HCT116 (cell line): ENCODE data around the gene DAAM2. TPM values are rescaled to one million over a fixed set of nuclear protein-coding genes. Genes with fewer than 3 reads are reported as not detected.

Source experiments
- ATAC-seq: fragments of 200-7000 bp; cut with Tn5 transposase; 2 replicates; pipeline ENCODE4 v1.9.1; 2020; ENCODE audit warnings: mild to moderate bottlenecking, moderate library complexity
- BruUV-seq: library from RNA; stranded (reverse); fragments of 400-500 nt; replicated peaks from 2 replicates; lab custom pipeline; 2021; lab: Mats Ljungman, UMichigan
- CTCF ChIA-PET: fragments of 300-600 bp; sonication (Branson Sonifier 250); formaldehyde crosslinking; loops from one replicate; lab custom pipeline; 2021; ENCODE audit warnings: antibody characterized with exemption; lab: Charles Lee
- POLR2A ChIA-PET: fragments of 300-600, 350-600 bp; sonication (Branson Sonifier 250); formaldehyde crosslinking; loops from one replicate; lab custom pipeline; 2021; ENCODE audit warnings: antibody characterized with exemption; lab: Charles Lee
- RAD21 ChIA-PET, 2 experiments: fragments of 300-600 bp; sonication (Branson Sonifier 250); formaldehyde crosslinking; loops; one replicate each; lab custom pipeline; 2023; ENCODE audit warnings: low total read pairs in 2 of 2; ENCODE audit not compliant: uncharacterized antibody in 2 of 2, unreplicated experiment in 2 of 2, low non-redundant PET in 1 of 2; lab: Charles Lee
- DNase-seq: peaks from one replicate; pipeline ENCODE4 v3.0.0-alpha.2; 2010; ENCODE audit warnings: low read depth, low spot score
- H2AFZ ChIP-seq: fragments of 200-600 bp; shearing (Covaris generic), sonication (generic); 2 replicates; pipeline ENCODE4 v1.6.1; 2017; ENCODE audit warnings: low read depth, mixed run types, mixed read lengths, antibody characterized with exemption, low read length; ENCODE audit not compliant: poor library complexity, severe bottlenecking
- H3K27ac ChIP-seq: 2 replicates; pipeline ENCODE4 v1.5.1; 2012; ENCODE audit warnings: low read depth, low read length
- H3K27me3 ChIP-seq: fragments of 200-600 bp; sonication (generic); 2 replicates; pipeline ENCODE4 v1.6.1; 2016; ENCODE audit warnings: mixed run types, low read length, mixed read lengths; ENCODE audit not compliant: insufficient read depth
- H3K36me3 ChIP-seq, 2 experiments: fragments of 200-500 bp in 1 of 2; fragments of 200-600 bp in 1 of 2; sonication (Bioruptor generic) in 1 of 2; sonication (generic) in 1 of 2; 2 replicates each; pipeline versions ENCODE4 v1.5.1 to v1.6.1; 2014 to 2016; ENCODE audit warnings: low read length in 2 of 2, inconsistent platforms in 1 of 2, mixed read lengths in 1 of 2, mixed run types in 1 of 2; ENCODE audit not compliant: insufficient read depth in 2 of 2, control insufficient read depth in 1 of 2
- H3K4me1 ChIP-seq, 2 experiments: fragments of 200-600 bp in 1 of 2; sonication (generic) in 1 of 2; 2 replicates each; pipeline versions ENCODE4 v1.5.1 to v1.6.1; 2012 to 2017; ENCODE audit warnings: low read length in 2 of 2, inconsistent platforms in 1 of 2, mild to moderate bottlenecking in 1 of 2, mixed read lengths in 1 of 2, mixed run types in 1 of 2, moderate library complexity in 1 of 2; ENCODE audit not compliant: insufficient read depth in 2 of 2, control insufficient read depth in 1 of 2
- H3K4me2 ChIP-seq: fragments of 200-600 bp; sonication (generic); 2 replicates; pipeline ENCODE4 v1.6.1; 2017; ENCODE audit warnings: mixed run types, low read length, mixed read lengths
- H3K4me3 ChIP-seq, 2 experiments: fragments of 200-600 bp in 1 of 2; sonication (generic) in 1 of 2; replicated peaks in 1 of 2; 2 replicates each; pipeline ENCODE4 v1.5.1; 2011 to 2016; ENCODE audit warnings: low read length in 2 of 2, control low read depth in 1 of 2, low read depth in 1 of 2, mild to moderate bottlenecking in 1 of 2, mixed read lengths in 1 of 2, mixed run types in 1 of 2
- H3K79me2 ChIP-seq: fragments of 200-600 bp; sonication (generic); 2 replicates; pipeline ENCODE4 v1.6.1; 2017; ENCODE audit warnings: mild to moderate bottlenecking, mixed run types, low read length, moderate library complexity, mixed read lengths; ENCODE audit not compliant: insufficient read depth
- H3K9ac ChIP-seq: fragments of 200-600 bp; sonication (generic); 2 replicates; pipeline ENCODE4 v1.6.1; 2016; ENCODE audit warnings: low read length, mixed read lengths
- H3K9me2 ChIP-seq: fragments of 200-600 bp; sonication (generic), shearing (Covaris generic); 2 replicates; pipeline ENCODE4 v1.6.1; 2017; ENCODE audit warnings: mixed run types, mild to moderate bottlenecking, moderate library complexity; ENCODE audit not compliant: insufficient read depth
- H3K9me3 ChIP-seq, 2 experiments: fragments of 200-500 bp in 1 of 2; fragments of 200-600 bp in 1 of 2; sonication (Bioruptor generic) in 1 of 2; sonication (generic) in 1 of 2; 2 replicates each; pipeline ENCODE4 v1.6.1; 2014 to 2017; ENCODE audit warnings: low read length in 2 of 2, mixed read lengths in 2 of 2, inconsistent platforms in 1 of 2, low read depth in 1 of 2, mild to moderate bottlenecking in 1 of 2, mixed run types in 1 of 2, moderate library complexity in 1 of 2; ENCODE audit not compliant: control insufficient read depth in 1 of 2, insufficient read depth in 1 of 2
- H4K20me1 ChIP-seq: fragments of 200-600 bp; sonication (generic), shearing (Covaris generic); 2 replicates; pipeline ENCODE4 v1.6.1; 2017; ENCODE audit warnings: mixed run types, mild to moderate bottlenecking, moderate library complexity; ENCODE audit not compliant: insufficient read depth
- CTCF ChIP-seq, 3 experiments: fragments of 200-600 bp in 1 of 3; sonication (generic) in 1 of 3; IDR thresholded peaks in 2 of 3; conservative IDR thresholded peaks in 1 of 3; 2 replicates each; pipeline ENCODE4 v1.5.1; 2012 to 2017; ENCODE audit warnings: low read depth in 2 of 3, low read length in 2 of 3, antibody characterized with exemption in 1 of 3, borderline replicate concordance in 1 of 3, control low read depth in 1 of 3, mild to moderate bottlenecking in 1 of 3, mixed read lengths in 1 of 3, mixed run types in 1 of 3, moderate library complexity in 1 of 3; ENCODE audit not compliant: insufficient read depth in 1 of 3
- ELF1 ChIP-seq: IDR thresholded peaks from 2 replicates; pipeline ENCODE4 v1.6.1; 2012; ENCODE audit warnings: low read depth, borderline replicate concordance
- EZH2 ChIP-seq: fragments of 200-600 bp; sonication (generic); IDR thresholded peaks from 2 replicates; pipeline ENCODE4 v1.6.1; 2017; ENCODE audit warnings: antibody characterized with exemption, mixed run types
- FOSL1 ChIP-seq: IDR thresholded peaks from 2 replicates; pipeline ENCODE4 v1.6.1; 2012; ENCODE audit warnings: low read depth
- POLR2A ChIP-seq: IDR thresholded peaks from 2 replicates; pipeline ENCODE4 v1.7.0; 2011; ENCODE audit warnings: borderline replicate concordance; ENCODE audit not compliant: insufficient read depth, insufficient read length; ENCODE audit errors: extremely low read depth
- RAD21 ChIP-seq: IDR thresholded peaks from 2 replicates; pipeline ENCODE4 v1.6.1; 2012; ENCODE audit warnings: low read depth, mild to moderate bottlenecking
- SRF ChIP-seq: IDR thresholded peaks from 2 replicates; pipeline ENCODE4 v1.6.1; 2012; ENCODE audit warnings: low read depth
- TCF7L2 ChIP-seq: IDR thresholded peaks from 2 replicates; pipeline ENCODE4 v1.7.0; 2011; ENCODE audit warnings: borderline replicate concordance, inconsistent platforms; ENCODE audit not compliant: insufficient read depth, insufficient read length; ENCODE audit errors: extremely low read depth
- ZNF274 ChIP-seq: fragments of 200-500 bp; sonication (Bioruptor generic); IDR thresholded peaks from 2 replicates; pipeline ENCODE4 v1.6.1; 2014; ENCODE audit warnings: mild to moderate bottlenecking, low read depth, low read length, inconsistent platforms
- intact Hi-C: fragments of 100-400 bp; cut with micrococcal nuclease; formaldehyde crosslinking; loops from 2 replicates; pipeline ENCODE4 v1.10.0; 2022
- total RNA-seq: library from RNA; stranded (reverse); gene quantifications from one replicate; pipeline ENCODE4 v1.2.1, GENCODE V29; 2021; ENCODE audit not compliant: unreplicated experiment
- TF ChIP-seq, protein P1 (sequence below): IDR thresholded peaks from 2 replicates; pipeline ENCODE4 v1.6.1; 2011; ENCODE audit warnings: mild to moderate bottlenecking, low read length, moderate library complexity; ENCODE audit not compliant: insufficient replicate concordance; ENCODE audit errors: extremely low read depth
- TF ChIP-seq, protein P2 (sequence below): IDR thresholded peaks from 2 replicates; pipeline ENCODE4 v1.6.1; 2012

Gene DAAM2
- total RNA-seq, 1 experiment from 2014 or later, result not detected

DNA sequence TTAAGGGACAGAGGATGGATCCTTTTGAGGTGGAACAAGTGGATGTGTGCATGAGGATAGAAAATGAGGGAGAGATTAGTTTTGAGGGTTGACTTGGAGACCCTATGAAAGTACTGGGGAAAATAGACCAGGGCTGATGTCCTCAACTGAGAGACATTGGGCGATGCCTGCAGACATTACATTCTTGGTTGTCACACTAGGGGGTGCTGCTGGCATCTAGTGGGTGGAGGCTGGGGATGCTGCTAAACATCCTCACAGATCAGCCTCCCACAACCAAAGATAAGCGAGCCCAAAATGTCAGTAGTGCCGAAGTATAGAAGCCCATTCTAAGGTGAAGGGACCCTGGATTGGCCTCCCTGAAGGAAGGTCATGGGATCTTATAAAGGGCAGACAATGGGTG is 78.8 kb downstream of the DAAM2 start:
- intact Hi-C loops, result no loop called here
- no TSS peak for BruUV-seq
- Histone ChIP-seq H4K20me1 (no peaks in the 10 kb centered on the region), H3K27me3 (peaks cover 35% of the 10 kb centered on the region), H3K79me2 (no peaks in the 10 kb centered on the region), H3K4me1 (no peaks in the 10 kb centered on the region), H3K36me3 (no peaks in the 10 kb centered on the region), H3K4me2 (no peak overlapping the region), H3K9me2 (no peaks in the 10 kb centered on the region), H2AFZ (no peak overlapping the region), H3K9ac (no peak overlapping the region), H3K4me3 (no peak overlapping the region), H3K9me3 (no peaks in the 10 kb centered on the region), H3K27ac (no peak overlapping the region)
- DNase-seq (no peak), ATAC-seq (no peak)
- ChIA-PET POLR2A (no interaction called here), CTCF (no interaction called here), RAD21 (no interaction called here)
- TF ChIP-seq EZH2 (no peak), POLR2A (no peak), RAD21 (peak; percentile 18; the same call in 1 of the 2 replicates), CTCF (IDR thresholded peaks at IDR 0.05 in 2 of 3, conservative IDR thresholded peaks at IDR 0.05 in 1 of 3; ENCODE audit: borderline replicate concordance in 1 of 3, insufficient read depth in 1 of 3, low read depth in 2 of 3, low read length in 2 of 3) (peak in 2 of 3 experiments; percentile 21 to 26; a peak in 3 of 6 replicates), FOSL1 (no peak)

DNA sequence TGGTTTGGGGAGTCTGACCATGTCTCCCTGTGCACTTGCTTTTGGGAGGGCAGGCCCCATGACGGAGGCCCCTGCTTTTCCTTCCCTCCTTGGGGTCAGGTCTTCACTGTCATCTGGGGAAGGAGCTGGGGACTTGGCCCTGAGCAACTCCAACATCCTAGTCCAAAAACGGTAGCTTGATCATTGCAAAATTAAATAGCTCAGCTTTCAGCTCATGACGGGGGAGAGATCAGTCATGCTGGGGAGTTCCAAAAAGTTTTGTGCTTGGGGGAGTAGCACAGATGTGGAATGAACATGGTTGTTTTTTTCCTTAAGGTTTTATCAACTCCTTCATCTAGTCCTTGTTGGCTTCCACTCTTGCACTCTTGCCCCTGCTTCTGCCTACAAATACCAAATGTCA is 81.3 kb downstream of the DAAM2 start:
- Histone ChIP-seq H3K79me2 (no peaks in the 10 kb centered on the region), H3K27me3 (peaks cover 42% of the 10 kb centered on the region), H3K36me3 (no peaks in the 10 kb centered on the region), H3K4me1 (no peaks in the 10 kb centered on the region), H3K4me2 (no peak overlapping the region), H3K4me3 (no peak overlapping the region), H2AFZ (no peak overlapping the region), H3K27ac (no peak overlapping the region), H3K9me3 (no peaks in the 10 kb centered on the region), H3K9me2 (no peaks in the 10 kb centered on the region), H3K9ac (no peak overlapping the region), H4K20me1 (no peaks in the 10 kb centered on the region)
- RAD21 ChIA-PET, result no interaction called here
- CTCF ChIA-PET, result interaction anchor here (0.8 kb wide), 1 partner anchor 8 kb away, joined by 3 read pairs; no protein-coding TSS in a partner anchor
- intact Hi-C loops, result no loop called here
- POLR2A ChIA-PET, result no interaction called here
- DNase-seq (no peak), ATAC-seq (no peak)
- no TSS peak for BruUV-seq
- no peak for TF ChIP-seq SRF
- TF ChIP-seq, protein P1, sequence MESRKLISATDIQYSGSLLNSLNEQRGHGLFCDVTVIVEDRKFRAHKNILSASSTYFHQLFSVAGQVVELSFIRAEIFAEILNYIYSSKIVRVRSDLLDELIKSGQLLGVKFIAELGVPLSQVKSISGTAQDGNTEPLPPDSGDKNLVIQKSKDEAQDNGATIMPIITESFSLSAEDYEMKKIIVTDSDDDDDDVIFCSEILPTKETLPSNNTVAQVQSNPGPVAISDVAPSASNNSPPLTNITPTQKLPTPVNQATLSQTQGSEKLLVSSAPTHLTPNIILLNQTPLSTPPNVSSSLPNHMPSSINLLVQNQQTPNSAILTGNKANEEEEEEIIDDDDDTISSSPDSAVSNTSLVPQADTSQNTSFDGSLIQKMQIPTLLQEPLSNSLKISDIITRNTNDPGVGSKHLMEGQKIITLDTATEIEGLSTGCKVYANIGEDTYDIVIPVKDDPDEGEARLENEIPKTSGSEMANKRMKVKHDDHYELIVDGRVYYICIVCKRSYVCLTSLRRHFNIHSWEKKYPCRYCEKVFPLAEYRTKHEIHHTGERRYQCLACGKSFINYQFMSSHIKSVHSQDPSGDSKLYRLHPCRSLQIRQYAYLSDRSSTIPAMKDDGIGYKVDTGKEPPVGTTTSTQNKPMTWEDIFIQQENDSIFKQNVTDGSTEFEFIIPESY, result no peak
- no peak for TF ChIP-seq TCF7L2
- TF ChIP-seq, protein P2, sequence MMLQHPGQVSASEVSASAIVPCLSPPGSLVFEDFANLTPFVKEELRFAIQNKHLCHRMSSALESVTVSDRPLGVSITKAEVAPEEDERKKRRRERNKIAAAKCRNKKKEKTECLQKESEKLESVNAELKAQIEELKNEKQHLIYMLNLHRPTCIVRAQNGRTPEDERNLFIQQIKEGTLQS, result no peak
- no peak for TF ChIP-seq POLR2A
- TF ChIP-seq ELF1, result no peak
- no peak for TF ChIP-seq ZNF274
